SH-SY5Y (cell line): Measurements from ENCODE around the gene GDNF.

Source experiments
- GATA2 ChIP-seq: IDR thresholded peaks from 2 replicates; pipeline ENCODE4 v1.6.1; 2011; ENCODE audit warnings: mild to moderate bottlenecking, low read depth, low read length
- GATA3 ChIP-seq: IDR thresholded peaks from 2 replicates; pipeline ENCODE4 v1.6.1; 2011; ENCODE audit warnings: low read depth, mild to moderate bottlenecking, low read length, moderate library complexity

DNA sequence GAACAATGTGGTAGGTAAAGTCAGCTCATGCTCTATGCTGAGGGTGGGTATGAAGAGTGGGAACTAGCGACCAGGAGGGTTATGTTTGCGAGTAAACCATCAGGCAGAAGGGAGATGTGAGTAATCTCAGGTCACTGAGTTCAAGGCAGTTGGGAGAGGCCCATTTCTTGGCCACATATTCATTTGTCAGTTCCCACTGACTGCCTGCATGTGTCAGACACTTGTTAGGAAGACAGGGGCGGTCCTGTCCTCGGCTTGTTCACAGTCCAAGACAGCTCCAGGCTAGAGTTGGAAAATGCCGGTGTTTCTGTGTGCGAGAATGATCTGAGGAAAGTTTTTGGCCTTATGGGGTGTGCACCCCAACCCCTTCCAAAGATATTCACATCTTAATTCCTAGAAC is 48.6 kb upstream of the GDNF start:
- TF ChIP-seq GATA3: no peak
- no peak for TF ChIP-seq GATA2
